ENCODE results near the gene ANGPT4.
A peak's percentile ranks its signal among the peaks of the same experiment; 100 is the strongest.
"Not testable (repeated sequence)": the region's sequence is repeated elsewhere in the genome, so short reads cannot be mapped to it uniquely, and the experiment has no call there.

Gene ANGPT4

DNA sequence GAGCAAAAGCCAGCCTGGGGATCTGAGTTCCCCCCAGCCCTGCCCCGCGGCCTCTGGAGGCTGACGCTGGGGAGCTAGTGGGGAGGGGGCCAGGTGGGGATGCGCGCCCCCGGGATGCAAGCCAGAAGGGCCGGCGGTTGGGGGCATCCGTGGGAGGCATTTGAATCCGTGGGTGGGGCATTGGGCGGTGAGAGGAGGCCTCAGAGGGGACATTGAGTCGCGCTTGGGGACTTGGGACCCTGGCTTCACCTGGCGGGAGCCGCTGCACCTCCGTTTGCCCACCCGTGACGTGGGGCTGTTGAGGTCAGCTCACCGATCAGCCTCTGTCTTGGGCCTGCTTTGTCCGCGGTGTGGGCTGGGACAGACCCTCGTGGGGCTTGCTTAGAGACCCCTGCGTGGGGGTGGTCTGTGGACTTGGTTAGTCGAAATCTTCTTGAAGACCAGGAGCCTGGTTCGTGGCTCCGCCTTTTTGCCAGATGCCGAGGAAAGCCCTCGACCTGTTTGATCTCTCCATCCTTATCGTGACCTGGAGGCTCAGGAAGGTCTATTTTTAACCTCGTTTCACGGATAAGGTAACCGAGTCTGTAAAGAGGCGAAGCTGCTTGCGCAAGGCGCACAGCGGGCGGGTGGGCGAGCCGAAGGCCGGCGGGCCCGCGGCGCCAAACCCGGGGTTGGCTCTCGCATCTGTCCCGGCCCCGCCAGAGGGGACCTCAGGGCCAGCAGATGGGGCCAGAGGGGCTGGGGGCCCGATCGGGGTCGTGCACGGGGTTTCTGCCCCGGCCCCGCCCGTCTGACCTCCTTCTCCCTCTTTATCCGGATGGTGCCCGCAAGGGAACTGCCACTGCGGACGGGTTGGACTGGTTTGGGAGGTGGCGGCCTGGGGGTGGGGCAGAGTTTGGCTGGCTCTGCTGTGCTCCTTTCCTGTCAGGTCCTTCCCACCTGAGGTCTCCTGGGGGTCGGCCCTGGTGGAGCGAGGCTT lies 74.3 kb downstream of the ANGPT4 start:
- no peak for DNase-seq

DNA sequence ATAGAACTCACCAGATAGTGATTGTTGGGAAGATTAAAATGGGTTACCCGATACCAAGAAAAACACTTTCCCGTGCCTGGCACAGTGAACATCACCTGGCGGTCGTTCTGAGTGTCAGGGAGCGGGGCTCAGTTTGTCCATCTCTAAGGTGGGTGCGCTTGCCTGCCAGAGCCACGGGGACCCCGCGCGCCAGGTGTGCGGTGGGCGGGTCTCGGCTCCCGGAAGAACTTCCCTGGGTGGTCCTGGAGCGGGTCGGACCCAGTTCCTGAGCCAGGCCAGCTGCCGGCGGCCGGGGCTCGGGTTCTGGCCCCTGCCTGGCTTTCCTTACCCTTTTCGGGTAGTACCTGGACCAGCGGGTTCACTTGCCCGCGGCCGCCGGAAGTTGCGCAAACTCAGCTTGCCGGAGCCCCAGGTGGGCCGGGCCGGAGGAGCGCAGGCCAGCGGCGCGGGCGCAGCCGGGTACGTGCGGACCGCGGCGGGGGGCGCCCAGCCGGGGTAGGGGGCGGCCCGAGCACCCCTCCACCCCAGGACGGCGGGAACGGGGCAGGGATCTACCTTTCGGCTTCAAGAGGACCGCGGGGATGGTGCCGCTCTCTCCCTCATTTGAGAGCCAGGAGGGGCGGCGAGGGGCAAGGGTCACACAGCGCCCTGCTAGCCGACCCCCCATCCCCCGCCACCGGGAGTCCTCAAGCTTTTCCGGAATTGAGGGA lies 75.1 kb downstream of the ANGPT4 start:
- no peak for DNase-seq

DNA sequence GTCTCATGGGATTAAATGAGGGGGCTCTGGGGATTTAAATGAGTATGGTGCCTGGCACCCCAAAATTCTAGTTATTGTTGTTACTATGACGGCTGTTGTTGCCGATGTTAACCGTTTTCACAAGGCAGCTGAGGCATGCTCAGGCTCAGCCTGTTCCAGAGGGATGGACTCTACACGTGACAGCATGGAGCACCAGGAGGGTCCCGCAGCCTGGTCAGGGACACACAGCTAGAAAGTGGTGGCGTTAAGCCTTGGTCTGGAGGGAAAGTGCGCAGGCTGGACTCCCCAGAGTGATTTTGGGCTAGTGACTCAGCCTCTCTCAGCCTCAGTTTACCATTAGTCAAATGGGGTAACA lies 75.7 kb downstream of the ANGPT4 start:
- no peak for DNase-seq

DNA sequence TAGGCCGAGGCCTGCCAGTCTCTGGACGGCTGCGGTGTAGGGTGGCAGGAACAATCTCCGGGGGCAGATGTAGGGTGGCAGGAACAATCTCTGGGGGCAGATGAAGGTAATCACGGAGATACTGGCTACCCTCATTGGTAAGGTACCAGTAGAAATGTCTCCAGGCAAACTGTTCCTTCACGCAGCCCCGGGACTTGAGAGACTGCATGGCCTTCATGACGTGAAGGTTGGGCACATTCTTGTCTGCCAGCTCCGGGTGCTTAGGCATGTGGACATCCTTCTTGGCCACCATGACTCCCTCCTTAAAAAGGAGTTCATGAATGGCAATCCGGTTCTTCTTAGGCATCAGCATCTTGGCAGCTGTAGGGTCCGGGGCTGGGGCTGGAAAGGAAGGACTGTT lies 76.5 kb downstream of the ANGPT4 start:
- DNase-seq: no peak

DNA sequence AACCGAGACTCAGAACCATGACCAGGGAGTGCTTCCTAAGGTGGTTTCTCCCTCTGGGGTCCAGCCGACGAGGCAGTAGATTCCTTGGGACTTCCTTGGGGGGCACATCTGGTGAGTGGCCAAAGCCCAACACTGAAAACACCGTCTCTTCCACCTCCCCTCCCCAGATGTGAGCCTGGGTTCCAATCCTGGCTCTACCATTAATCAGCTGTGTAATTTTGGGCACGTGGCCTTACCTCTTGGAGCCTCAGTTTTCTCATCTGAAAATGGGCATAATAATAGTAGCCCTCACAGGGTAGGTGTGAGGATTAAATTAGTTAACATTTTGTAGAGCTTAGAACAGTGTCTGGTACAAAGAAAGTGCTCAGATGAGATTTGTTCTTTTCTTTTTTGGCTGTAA lies 77.1 kb downstream of the ANGPT4 start:
- DNase-seq: no peak

DNA sequence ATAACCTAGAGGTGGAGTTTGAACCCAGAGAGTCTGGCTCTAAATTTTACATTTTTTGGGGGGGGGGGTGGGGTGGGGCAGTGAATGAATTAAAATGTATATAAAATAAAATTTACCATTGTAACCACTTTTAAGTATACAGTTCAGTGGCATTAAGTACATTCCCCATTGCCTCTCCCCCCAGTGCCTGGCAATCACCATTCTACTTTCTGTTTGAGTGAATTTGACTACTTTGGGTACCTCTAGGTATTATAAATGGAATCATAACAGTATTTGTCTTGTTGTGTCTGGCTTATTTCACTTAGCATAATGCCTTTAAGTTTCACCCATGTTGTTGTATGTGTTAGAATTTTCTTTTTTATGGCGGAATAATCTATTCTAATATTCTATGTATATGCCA lies 79.9 kb downstream of the ANGPT4 start:
- no peak for DNase-seq

DNA sequence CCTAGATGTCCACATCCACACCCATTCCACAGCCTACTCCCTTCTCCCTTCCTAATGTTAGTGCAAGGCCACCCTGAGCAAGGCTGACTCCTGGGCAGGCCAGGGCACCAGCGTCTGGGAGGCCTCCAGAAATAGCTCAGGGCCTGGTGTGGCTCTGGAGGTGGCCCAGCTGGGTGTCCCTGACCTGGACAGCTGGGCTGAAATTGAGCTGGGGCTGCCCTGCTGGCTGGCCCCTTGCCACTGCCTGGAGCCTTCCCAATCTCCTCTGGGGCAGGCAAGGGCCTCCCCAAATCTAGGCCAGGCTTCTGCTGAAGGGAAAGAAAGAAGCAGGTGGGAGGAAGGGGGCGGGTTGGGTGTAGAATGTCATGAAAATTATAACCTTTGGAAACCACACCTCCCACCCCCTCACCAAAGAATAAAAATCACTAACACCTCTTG lies 80.5 kb downstream of the ANGPT4 start:
- DNase-seq: no peak

DNA sequence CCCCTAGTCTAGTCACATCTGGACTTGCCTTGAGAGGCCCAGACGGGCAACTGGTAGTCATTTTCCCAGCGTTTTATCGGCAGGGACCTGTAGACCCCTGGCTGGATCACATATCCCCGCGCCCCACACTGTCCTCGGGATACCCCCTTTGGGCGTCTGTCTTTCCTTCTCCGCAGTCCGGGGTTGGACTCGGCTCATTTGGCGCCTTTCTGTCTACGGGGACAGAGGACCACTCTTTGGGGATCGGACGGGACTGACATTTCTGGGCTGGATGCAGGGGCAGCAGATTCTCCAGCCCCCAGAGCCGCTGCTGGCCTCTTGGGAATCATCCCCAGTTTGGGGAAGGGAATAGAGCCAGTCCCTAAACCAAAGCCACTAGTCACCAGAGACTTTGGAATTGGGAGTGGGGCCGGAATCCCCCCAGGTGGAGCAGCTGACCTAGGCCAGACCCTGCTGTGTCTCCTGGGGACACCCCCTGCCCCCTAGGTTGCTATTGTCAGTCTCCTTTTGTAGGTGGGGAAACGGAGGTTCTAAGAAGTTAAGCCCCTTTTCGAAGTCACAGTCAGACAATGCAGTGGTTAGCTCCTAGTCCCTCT lies 81.9 kb downstream of the ANGPT4 start:
- no peak for DNase-seq

DNA sequence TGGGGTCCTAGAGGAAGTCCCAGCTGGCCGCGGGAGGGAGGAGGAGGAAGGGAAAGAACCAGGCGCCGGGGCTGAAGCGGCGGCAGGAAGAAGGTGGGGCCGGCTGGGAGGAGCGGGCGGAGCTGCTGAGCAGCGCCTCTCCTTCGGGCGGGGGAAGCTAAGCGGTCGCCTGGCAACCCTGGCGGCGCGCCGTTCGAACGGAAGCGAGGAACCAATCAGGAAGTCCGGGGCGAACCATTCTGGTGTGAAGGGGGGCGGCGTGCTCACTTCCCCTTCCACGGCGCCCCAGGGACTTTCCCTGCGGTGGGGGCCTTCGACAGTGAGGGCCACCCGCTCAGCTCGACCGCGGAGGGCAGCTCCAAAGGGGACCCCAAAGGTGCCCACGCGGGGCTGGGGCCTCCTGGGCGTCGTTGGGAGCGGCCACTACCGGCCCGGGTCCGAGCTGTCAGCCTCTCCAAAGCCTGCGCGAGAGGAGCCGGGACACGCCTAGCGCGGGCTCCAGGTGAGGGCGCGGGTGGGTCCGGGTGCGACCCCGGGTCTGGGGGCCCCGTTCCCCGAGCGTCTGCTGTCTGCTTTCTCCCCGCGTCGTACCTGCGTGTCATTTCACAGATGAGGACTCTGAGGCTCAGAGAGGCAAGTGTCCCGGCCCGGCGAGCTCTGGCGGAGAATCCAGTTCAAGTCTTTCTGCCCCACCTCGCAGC lies 82.5 kb downstream of the ANGPT4 start, which contains the start of gene FAM110A:
Gene FAM110A (plus strand): TSS at position 266 of the 701 bp plus-strand sequence. CDS start 11,090 bp downstream, outside the sequence.
- peak; percentile 75 for DNase-seq

DNA sequence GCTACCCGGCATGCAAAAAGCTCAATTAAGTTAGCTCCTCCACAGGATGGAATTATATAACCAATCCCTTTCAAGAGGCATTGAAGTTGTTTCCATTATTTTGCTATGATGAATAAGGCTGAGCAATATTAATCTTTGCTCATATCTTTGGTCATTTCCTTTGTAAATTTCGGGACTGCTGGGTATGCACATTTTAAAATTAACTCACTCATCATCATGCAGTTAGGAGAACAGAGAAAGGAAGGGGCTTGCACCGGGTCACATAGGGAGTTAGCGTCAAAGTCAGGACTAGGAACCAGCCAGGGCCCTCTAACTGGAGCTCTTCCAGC lies 83.0 kb downstream of the ANGPT4 start:
- DNase-seq: no peak

DNA sequence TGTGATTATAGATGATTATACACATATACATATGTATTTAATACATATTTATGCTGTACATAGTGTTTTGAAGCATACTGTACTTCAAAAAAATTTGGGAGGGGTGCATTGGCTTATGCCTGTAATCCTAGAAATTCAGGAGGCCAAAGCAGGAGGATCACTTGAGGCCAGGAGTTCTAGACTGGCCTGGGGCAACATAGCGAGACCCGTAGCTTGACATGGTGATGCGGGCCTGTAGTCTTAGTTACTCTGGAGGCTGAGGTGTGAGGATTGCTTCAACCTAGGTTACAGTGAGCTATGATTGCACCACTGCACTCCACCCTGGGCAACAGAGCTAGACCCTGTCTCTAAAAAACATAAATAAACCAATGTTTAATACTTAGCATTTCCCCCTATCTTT lies 84.2 kb downstream of the ANGPT4 start:
- DNase-seq: no peak

DNA sequence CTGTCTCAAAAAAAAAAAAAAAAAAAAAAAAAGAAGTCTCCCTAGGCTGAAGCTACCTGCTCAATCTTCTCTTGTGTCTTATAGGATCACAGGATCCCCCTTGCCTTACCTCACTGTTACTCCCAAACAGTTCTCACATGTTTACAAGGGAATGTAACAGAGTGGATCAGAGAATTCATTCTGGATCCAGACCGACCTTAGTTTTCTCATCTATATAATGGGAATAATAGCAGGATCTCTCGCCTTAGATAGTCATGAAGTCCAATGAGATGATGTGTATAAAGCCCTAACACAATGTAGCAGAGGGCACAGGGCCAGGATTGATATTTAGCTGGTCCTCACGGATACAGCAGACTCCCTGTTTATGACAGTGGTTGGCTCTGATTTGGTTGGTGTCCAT lies 84.9 kb downstream of the ANGPT4 start:
- DNase-seq: no peak

DNA sequence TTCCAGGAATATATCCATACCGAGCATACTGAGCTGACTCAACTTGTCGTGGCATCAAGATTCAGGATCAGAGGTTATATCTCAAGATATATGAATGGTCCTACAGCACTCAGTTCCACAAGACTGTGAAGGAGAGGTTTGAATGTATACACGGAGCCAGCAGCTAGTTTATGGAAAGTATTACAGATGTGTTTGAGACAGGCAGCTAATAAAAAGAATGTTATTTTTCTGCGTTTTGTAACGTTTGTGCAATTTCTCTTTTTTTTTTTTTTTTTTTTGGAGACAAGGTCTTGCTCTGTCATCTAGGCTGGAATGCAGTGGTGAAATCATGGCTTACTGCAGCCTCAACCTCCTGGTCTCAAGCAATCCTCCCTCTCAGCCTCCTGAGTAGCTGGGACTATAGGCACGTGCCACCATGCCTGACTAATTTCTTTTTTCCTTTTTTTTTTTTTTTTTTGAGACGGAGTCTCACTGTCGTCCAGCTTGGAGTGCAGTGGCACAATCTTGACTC lies 86.1 kb downstream of the ANGPT4 start:
- DNase-seq: no peak

DNA sequence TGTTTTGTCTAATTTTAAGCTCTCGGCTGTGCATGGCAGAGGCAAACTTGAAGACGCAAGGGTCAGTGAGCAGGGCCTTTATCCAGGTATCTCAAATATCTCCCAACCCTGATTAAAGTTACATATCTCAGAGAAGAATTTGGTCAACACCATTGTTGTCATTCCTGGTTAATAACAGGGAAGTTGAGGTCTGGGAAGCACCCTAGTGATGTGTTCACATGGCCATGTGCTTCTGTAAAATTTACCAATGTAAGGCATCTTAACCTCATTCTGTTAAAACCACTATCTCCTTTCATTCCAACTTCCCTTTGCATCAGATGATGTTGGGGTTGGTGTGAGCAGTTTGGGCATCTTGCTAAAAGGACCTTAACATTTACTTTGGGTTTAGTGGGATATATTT lies 86.6 kb downstream of the ANGPT4 start:
- no peak for DNase-seq

DNA sequence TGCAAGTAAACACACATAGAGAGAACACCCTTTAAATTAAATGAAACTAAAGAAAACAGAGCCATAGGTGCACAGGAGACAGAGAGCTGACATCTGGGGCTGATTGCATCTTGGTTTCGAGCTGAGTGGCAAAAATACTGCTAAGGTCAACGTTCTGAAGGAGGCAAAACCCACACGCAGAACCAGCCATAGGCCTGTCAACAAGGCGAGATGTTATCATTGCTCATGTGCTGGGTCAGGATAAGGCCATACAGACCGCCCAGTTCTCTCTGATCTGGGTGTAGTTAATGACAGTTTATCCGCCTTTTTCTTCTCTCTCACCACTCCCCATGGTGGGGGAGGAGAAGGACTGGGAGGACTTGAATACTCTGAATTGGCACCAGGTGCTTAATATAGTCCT lies 87.1 kb downstream of the ANGPT4 start:
- no peak for DNase-seq

DNA sequence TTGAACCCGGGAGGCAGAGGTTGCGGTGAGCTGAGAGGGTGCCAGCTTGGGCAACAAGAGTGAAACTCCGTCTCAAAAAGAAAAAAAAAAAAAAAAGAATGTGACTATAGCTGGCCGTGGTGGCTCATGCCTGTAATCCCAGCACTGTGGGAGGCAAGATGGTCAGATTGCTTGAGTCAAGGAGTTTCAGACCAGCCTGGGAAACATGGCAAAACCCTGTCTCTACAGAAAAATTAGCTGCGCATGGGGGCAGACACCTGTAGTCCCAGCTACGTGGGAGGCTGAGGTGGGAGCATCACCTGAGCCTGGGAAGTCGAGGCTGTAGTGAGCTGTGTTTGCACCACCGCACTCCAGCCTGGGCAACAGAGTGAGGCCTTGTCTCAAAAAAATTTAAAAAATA lies 88.2 kb downstream of the ANGPT4 start:
- not testable (repeated sequence) for DNase-seq

DNA sequence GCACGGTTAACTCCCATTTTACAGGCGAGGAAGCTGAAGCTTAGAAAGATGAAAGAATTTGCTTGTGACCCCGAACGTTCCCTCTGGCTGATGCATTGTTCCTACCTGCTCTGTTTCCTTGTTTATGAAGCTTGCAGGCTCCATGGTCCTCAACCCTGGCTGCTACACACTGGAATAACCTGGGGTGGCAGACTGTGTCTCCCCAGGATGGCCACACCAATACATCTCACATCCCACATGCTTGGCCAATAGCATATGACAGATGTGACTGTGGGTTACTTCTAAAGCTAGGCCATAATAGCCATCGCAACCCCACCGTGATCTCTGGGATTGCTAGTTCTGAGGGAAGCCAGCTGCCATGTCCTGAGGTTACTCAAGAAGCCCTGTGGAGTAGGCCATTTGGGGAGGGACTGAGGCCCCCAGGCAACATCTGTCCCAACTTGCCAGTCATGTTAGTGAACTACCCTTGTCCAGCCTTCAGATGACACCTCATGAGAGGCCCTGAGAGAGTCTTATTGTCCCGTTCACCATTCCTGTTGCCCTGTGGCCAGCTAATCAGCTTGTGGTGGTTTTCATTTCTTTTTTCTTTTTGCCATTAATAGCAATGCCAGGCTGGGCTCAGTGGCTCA lies 89.3 kb downstream of the ANGPT4 start:
- no peak for DNase-seq

DNA sequence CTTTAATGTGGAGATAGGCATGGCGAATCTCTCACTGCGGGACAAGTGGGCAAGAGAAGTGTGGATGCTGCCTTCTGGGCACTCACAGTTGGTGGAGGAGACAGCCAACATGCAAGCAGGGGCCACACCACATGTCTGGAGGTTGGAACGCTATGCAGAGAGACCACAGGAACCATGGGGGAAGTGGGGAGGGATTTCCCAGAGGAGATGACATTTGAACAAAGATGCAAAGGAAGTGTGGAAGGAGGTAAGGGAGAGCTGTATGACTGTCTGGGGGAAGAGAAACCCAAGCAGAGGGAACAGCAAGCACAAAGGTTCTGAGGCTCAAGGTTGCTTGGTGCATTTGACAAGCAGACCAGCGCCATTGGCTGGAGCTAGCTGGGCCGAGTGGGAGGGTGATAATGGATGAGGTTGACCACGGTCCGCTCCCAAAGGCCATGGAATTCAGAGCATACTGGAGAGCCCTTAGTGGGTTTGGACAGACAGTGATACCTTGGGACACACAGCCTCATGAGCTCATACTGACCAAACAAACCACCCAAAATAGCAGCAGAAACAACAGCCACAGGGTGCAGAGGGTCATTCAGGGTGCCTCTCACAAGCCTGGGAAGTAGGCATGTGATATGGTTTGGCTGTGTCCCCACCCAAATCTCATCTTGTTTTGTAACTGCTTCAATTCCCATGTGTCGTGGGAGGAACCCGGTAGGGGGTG lies 90.3 kb downstream of the ANGPT4 start:
- no peak for DNase-seq

DNA sequence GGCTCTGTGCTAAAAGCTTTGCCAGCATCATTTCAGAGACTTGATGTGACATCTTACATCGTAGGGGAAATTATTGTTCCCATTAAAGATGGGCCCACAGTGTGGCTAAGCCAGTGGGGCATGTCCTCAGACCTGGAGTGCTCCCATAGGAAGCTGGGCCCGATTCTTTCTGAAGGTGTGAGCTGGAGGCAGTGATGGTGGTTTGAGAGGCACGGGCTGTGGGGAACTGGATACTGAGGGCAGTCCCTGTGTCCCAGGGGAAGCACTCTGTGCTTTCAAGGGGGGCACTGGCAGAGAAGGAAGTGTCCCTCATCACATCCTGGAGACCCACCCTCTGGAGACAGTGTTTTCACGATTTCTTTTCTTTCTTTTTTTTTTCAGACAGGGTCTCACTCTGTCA lies 91.2 kb downstream of the ANGPT4 start:
- no peak for DNase-seq

DNA sequence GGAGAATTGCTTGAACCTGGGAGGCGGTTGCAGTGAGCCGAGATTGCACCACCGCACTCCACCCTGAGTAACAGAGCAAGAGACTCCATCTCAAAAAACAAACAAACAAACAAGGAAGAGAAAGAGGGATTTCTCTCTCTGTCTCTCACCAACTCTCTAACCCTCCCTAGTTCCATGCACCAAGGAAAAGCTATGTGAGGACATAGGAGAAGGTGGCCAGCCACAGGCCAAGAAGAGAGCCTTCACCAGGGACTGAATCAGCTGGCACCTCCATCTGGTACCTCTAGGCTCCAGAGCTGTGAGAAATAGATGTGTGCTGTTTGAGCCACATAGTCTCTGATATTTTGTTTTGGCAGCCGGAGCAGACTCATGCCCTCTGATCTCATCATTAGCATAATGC lies 91.6 kb downstream of the ANGPT4 start:
- DNase-seq: no peak

DNA sequence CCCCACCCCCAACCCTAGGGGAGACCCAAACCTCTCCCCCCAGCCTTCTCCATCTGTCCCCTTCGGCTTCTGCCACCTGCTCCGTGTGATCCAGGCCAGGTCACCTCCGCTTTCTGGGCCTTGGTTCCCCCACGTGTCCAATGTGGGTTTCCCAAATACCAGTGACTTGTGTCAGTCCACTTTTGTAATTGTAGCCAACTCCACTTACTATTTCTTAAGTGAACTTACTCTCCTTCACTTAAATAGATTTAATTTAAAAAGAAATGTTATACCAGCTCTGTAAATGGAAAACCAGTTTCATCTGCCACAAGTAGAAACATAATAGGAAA lies 92.6 kb downstream of the ANGPT4 start:
- no peak for DNase-seq

Data from NCI-H446 treated with DMSO at 0.1 percent for 48 hours (cell line).